Keratinocyte (primary cell): ENCODE measurements around the gene DCUN1D2. TPM values are rescaled to one million over a fixed set of nuclear protein-coding genes. Genes with fewer than 3 reads are reported as not detected.

ENCODE experiments used
- DNase-seq: peaks from one replicate; pipeline ENCODE4 v3.0.0-alpha.2; 2011; ENCODE audit warnings: low read depth, missing footprints, low spot score
- FAIRE-seq: peaks from 2 replicates; lab custom pipeline; 2011; peaks lifted over from hg19 to GRCh38; lab: Jason Lieb, UNC
- H2AFZ ChIP-seq: 2 replicates; pipeline ENCODE4 v1.6.0; 2012; ENCODE audit warnings: low read length, control low read depth, inconsistent platforms; ENCODE audit not compliant: control insufficient read depth
- H3K27ac ChIP-seq: 2 replicates; pipeline ENCODE4 v1.5.1; 2011; ENCODE audit warnings: low read length; ENCODE audit not compliant: control insufficient read depth, insufficient read depth
- H3K27me3 ChIP-seq: 3 replicates; pipeline ENCODE4 v1.6.0; 2011; ENCODE audit warnings: low read length; ENCODE audit not compliant: control insufficient read depth, insufficient read depth; ENCODE audit errors: extremely low read depth
- H3K36me3 ChIP-seq, 2 experiments: 2 replicates in 1 of 2; 3 replicates in 1 of 2; pipeline ENCODE4 v1.5.1; 2011; ENCODE audit warnings: low read length in 2 of 2, mild to moderate bottlenecking in 1 of 2; ENCODE audit not compliant: control insufficient read depth in 2 of 2, insufficient read depth in 2 of 2; ENCODE audit errors: extremely low read depth in 1 of 2
- H3K4me1 ChIP-seq: 3 replicates; pipeline ENCODE4 v1.5.1; 2011; ENCODE audit warnings: low read length; ENCODE audit not compliant: control insufficient read depth, insufficient read depth; ENCODE audit errors: extremely low read depth
- H3K4me2 ChIP-seq: 3 replicates; pipeline ENCODE4 v1.6.0; 2011; ENCODE audit warnings: low read depth, low read length; ENCODE audit not compliant: control insufficient read depth, insufficient read depth; ENCODE audit errors: extremely low read depth
- H3K4me3 ChIP-seq, 3 experiments: fragments of 200-600 bp in 1 of 3; sonication (generic) in 1 of 3; 2 replicates in 2 of 3; 3 replicates in 1 of 3; pipeline ENCODE4 v1.5.1; 2011 to 2016; ENCODE audit warnings: low read length in 3 of 3, mild to moderate bottlenecking in 3 of 3, control low read depth in 2 of 3, inconsistent platforms in 1 of 3, low read depth in 1 of 3, mixed read lengths in 1 of 3, mixed run types in 1 of 3, moderate library complexity in 1 of 3; ENCODE audit not compliant: control insufficient read depth in 2 of 3, insufficient read depth in 2 of 3; ENCODE audit errors: extremely low read depth in 1 of 3
- H3K79me2 ChIP-seq: 2 replicates; pipeline ENCODE4 v1.6.0; 2012; ENCODE audit warnings: low read length; ENCODE audit not compliant: control insufficient read depth, insufficient read depth
- H3K9ac ChIP-seq: 3 replicates; pipeline ENCODE4 v1.6.0; 2011; ENCODE audit warnings: low read length; ENCODE audit not compliant: control insufficient read depth, insufficient read depth; ENCODE audit errors: extremely low read depth
- H3K9me1 ChIP-seq: 3 replicates; pipeline ENCODE4 v1.6.0; 2011; ENCODE audit warnings: low read length; ENCODE audit not compliant: control insufficient read depth, insufficient read depth; ENCODE audit errors: extremely low read depth
- H3K9me3 ChIP-seq: 2 replicates; pipeline ENCODE4 v1.5.1; 2012; ENCODE audit warnings: low read depth, low read length; ENCODE audit not compliant: control insufficient read depth
- H4K20me1 ChIP-seq: 3 replicates; pipeline ENCODE4 v1.6.0; 2011; ENCODE audit warnings: low read length; ENCODE audit not compliant: control insufficient read depth, insufficient read depth; ENCODE audit errors: extremely low read depth
- EZH2 ChIP-seq: IDR thresholded peaks from one replicate; pipeline ENCODE4 v1.6.1; 2012; ENCODE audit warnings: inconsistent platforms, mild to moderate bottlenecking, low read length, moderate library complexity
- dilution Hi-C: fragments of 300-500 bp; cut with MboI; formaldehyde crosslinking; loops from one replicate; pipeline ENCODE4 v1.7.0; 2020; ENCODE audit warnings: low sequenced_read_pairs; ENCODE audit not compliant: extremely low pct_ligation_motif_present
- polyA plus RNA-seq, 5 experiments: library from polyadenylated mRNA; depleted of rRNA in 3 of 5; stranded (reverse) in 3 of 5; stranded (forward) in 1 of 5; unstranded in 1 of 5; fragments of >200 nt; gene quantifications; 1 replicate in 1 of 5; 2 replicates in 3 of 5; 3 replicates in 1 of 5; pipeline versions ENCODE4 v1.2.1 to v1.2.3, GENCODE V29; 2011 to 2012; ENCODE audit warnings: missing spikeins in 2 of 5, low read depth in 1 of 5, low replicate concordance in 1 of 5
- TF ChIP-seq, protein P1 (sequence below), 3 experiments: IDR thresholded peaks in 1 of 3; conservative IDR thresholded peaks in 1 of 3; optimal IDR thresholded peaks in 1 of 3; 2 replicates in 2 of 3; 3 replicates in 1 of 3; pipeline versions ENCODE3 to v1.5.1; 2011; ENCODE audit warnings: low read length in 3 of 3, mild to moderate bottlenecking in 3 of 3, moderate library complexity in 2 of 3, control low read depth in 1 of 3, inconsistent platforms in 1 of 3; ENCODE audit not compliant: insufficient read depth in 2 of 3; ENCODE audit errors: extremely low read depth in 1 of 3

Gene DCUN1D2
- polyA plus RNA-seq, 1 donor (not counting 4 experiments of a cell fraction or from before 2014, with no cell fraction given), result 9.1 TPM

DNA sequence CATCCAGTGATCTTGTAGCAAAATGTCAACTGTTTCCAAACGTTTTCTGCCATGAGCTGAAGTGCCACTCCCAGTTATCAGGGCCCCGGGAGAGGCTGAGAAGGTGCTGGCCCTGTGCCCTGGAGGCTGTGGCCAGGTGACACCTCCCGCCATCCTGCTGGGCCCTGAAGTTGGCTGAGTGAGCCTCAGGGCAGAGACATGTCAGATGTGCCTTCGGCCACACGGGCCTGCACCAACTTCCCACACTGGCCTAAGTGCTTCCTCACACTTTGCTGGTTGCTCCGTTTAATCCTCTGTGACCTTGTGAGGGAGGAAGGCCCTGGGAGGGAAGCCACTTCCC lies 42.0 kb downstream of the DCUN1D2 start:
- Histone ChIP-seq H2AFZ (peak overlapping the region; percentile 87), H3K79me2 (no peaks in the 10 kb centered on the region), H3K4me3 (peak overlapping the region; percentile 42 to 65 (median 45)), H3K9ac (peak overlapping the region; percentile 83), H3K27ac (peak overlapping the region; percentile 57), H3K4me2 (peak overlapping the region; percentile 100), H3K27me3 (no peaks in the 10 kb centered on the region), H3K4me1 (peaks cover 11% of the 10 kb centered on the region), H4K20me1 (no peaks in the 10 kb centered on the region), H3K36me3 (peaks cover 4 to 5% of the 10 kb centered on the region in 2 experiments), H3K9me1 (no peaks in the 10 kb centered on the region), H3K9me3 (no peaks in the 10 kb centered on the region)
- dilution Hi-C loops, result no loop called here
- TF ChIP-seq, protein P1, sequence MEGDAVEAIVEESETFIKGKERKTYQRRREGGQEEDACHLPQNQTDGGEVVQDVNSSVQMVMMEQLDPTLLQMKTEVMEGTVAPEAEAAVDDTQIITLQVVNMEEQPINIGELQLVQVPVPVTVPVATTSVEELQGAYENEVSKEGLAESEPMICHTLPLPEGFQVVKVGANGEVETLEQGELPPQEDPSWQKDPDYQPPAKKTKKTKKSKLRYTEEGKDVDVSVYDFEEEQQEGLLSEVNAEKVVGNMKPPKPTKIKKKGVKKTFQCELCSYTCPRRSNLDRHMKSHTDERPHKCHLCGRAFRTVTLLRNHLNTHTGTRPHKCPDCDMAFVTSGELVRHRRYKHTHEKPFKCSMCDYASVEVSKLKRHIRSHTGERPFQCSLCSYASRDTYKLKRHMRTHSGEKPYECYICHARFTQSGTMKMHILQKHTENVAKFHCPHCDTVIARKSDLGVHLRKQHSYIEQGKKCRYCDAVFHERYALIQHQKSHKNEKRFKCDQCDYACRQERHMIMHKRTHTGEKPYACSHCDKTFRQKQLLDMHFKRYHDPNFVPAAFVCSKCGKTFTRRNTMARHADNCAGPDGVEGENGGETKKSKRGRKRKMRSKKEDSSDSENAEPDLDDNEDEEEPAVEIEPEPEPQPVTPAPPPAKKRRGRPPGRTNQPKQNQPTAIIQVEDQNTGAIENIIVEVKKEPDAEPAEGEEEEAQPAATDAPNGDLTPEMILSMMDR (optimal IDR thresholded peaks at IDR 0.05 in 1 of 3, IDR thresholded peaks at IDR 0.05 in 1 of 3, conservative IDR thresholded peaks at IDR 0.05 in 1 of 3; ENCODE audit: extremely low read depth in 1 of 3, insufficient read depth in 2 of 3, low read length in 3 of 3), result no peak
- no peak for TF ChIP-seq EZH2
- FAIRE-seq (no peak), DNase-seq (no peak)

DNA sequence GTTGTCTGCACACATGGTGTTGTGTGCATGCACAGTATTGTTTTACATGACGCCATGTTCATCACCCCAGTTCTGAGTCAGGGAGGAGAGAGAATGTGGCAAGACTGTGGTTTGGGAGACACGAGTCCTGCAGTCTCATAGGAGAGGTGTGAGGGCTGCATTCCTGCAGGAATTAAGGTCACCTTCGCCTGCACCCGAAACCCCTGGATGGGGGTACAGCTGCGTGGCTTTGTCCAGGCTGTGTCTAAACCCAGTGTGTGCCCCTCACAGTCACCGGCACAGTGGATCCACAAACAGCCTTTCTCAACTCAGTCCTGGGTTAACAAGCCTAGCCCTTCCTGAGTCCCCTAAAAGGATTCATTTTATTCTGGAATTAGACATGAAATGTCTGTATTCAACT lies 42.9 kb downstream of the DCUN1D2 start:
- Histone ChIP-seq H3K9me3 (no peaks in the 10 kb centered on the region), H3K4me3 (no peak overlapping the region), H4K20me1 (no peaks in the 10 kb centered on the region), H3K27me3 (no peaks in the 10 kb centered on the region), H3K27ac (no peak overlapping the region), H3K79me2 (no peaks in the 10 kb centered on the region), H2AFZ (no peak overlapping the region), H3K4me2 (no peak overlapping the region), H3K36me3 (no peaks in the 10 kb centered on the region), H3K9me1 (no peaks in the 10 kb centered on the region), H3K4me1 (peaks cover 11% of the 10 kb centered on the region), H3K9ac (no peak overlapping the region)
- DNase-seq (no peak), FAIRE-seq (peak; percentile 17)
- dilution Hi-C loops, result no loop called here
- no peak for TF ChIP-seq EZH2
- TF ChIP-seq, protein P1 (optimal IDR thresholded peaks at IDR 0.05 in 1 of 3, IDR thresholded peaks at IDR 0.05 in 1 of 3, conservative IDR thresholded peaks at IDR 0.05 in 1 of 3; ENCODE audit: extremely low read depth in 1 of 3, insufficient read depth in 2 of 3, low read length in 3 of 3), result no peak
